ENCODE results near the gene TSPAN18.

DNA sequence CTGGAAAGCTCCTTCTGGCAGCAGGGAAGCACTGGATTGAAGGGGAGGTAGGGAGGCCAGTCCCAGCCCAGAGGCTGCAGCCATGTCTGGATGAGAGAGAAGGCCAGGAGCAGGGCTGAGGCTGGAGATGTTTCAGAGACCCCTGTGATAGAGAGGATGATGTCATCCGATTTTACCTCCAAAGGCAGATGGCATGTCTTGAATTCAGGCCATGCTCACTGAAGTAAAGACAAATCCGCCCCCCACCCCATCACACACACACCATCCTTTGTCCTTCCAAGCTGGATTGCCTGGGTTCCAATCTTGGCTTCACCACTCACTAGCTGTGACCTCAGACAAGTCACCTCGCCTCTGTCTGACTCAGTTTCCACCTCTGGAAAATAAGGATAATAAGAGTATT, 176.8 kb downstream of the TSPAN18 start:
- TF ChIP-seq, protein P1, sequence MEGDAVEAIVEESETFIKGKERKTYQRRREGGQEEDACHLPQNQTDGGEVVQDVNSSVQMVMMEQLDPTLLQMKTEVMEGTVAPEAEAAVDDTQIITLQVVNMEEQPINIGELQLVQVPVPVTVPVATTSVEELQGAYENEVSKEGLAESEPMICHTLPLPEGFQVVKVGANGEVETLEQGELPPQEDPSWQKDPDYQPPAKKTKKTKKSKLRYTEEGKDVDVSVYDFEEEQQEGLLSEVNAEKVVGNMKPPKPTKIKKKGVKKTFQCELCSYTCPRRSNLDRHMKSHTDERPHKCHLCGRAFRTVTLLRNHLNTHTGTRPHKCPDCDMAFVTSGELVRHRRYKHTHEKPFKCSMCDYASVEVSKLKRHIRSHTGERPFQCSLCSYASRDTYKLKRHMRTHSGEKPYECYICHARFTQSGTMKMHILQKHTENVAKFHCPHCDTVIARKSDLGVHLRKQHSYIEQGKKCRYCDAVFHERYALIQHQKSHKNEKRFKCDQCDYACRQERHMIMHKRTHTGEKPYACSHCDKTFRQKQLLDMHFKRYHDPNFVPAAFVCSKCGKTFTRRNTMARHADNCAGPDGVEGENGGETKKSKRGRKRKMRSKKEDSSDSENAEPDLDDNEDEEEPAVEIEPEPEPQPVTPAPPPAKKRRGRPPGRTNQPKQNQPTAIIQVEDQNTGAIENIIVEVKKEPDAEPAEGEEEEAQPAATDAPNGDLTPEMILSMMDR (conservative IDR thresholded peaks at IDR 0.05; ENCODE audit: low read depth, low read length), result no peak
- TF ChIP-seq EZH2 (IDR thresholded peaks at IDR 0.05; ENCODE audit: low read length, unreplicated experiment), result no peak
- TF ChIP-seq EZH2phosphoT487 (IDR thresholded peaks at IDR 0.05; ENCODE audit: borderline replicate concordance, low read length), result no peak
